ENCODE data around the gene SMIM41. TPM values are rescaled to one million over a fixed set of nuclear protein-coding genes. Genes with fewer than 3 reads are reported as not detected.
"Not testable (repeated sequence)": the region's sequence is repeated elsewhere in the genome, so short reads cannot be mapped to it uniquely, and the experiment has no call there.

The SMIM41 gene
- polyA plus RNA-seq, 1 donor from 2014 or later, result not detected

DNA sequence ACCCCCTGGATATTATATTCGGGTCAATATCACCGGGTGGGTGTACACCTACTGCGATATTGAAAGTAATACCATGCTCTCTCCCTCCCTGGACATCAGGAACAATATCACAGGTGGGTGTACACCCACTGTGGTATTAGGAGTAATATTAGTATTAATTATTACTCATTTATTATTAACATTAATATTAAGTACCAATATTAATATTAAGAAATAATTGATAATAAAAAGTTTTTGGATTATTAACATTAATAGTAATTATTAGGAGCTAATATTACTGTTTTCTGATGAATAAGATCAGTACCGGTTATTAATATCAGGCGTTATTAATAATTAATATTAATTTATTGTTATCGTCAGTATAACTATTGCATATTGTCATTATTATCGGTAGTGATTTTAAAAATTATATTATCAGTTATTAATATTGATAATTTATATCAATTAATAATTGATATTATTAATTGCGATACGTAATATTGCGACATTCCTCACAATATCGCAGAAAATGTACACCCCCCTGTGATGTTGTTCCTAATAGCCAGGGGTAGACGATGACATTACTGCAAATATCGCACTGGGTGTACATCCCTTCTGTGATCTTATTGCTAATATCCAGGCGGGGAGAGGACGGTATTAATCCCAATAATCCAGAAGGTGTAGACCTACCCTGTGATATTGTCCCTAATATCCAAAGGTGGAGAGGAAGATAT, 17.0 kb downstream of the SMIM41 start (continued):
- TF ChIP-seq SMC3 (conservative IDR thresholded peaks at IDR 0.05; ENCODE audit: poor library complexity) (no peak), EP300 (conservative IDR thresholded peaks at IDR 0.05; ENCODE audit: poor library complexity, severe bottlenecking) (no peak)

DNA sequence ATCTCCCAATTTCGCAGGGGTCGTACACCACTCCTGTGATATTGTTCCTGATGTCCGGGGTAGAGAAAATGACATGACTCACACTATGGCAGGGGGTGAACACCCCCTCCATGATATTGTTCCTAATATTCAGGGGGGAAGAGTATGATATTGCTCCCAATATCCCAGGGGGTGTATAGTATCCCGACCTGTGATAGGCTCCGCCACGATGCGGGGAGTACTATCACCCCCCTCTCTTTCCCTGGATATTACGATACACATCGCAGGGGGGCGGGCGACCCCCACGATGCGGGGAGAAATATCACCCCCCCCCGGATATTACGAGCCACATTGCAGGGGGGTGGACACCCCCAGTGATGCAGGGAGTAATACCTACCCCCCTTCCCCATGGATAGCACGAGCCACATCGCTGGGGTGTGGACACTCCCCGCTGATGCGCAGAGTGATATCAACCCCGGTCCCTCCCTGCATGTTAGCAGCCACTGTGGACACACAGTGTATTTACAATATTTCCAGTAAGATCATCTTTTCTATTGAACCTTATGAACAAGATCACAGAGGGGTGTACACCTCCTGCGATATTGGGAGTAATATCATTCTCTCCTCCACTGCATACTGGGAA, 17.7 kb downstream of the SMIM41 start:
- Histone ChIP-seq H3K9me3 (ENCODE audit: low read length) (no peaks in the 10 kb centered on the region), H2AFZ (ENCODE audit: low read depth, low read length) (no peak overlapping the region), H3K4me2 (ENCODE audit: low read length) (no peak overlapping the region), H3K4me3 (ENCODE audit: low read length) (no peak overlapping the region), H3K9ac (ENCODE audit: low read length) (no peak overlapping the region), H3K9me2 (ENCODE audit: insufficient read depth, low read length) (no peaks in the 10 kb centered on the region), H3F3A (ENCODE audit: insufficient read depth, low read length, poor library complexity, severe bottlenecking) (no peaks in the 10 kb centered on the region), H3K79me2 (replicated peaks; ENCODE audit: insufficient read depth, low read length) (no peaks in the 10 kb centered on the region), H3K27ac (ENCODE audit: low read length) (no peak overlapping the region), H3K27me3 (ENCODE audit: insufficient read depth, low read depth, low read length) (no peaks in the 10 kb centered on the region), H3K36me3 (ENCODE audit: insufficient read depth, low read length) (no peaks in the 10 kb centered on the region), H4K20me1 (ENCODE audit: insufficient read depth) (no peaks in the 10 kb centered on the region)
- TF ChIP-seq SMC3 (conservative IDR thresholded peaks at IDR 0.05; ENCODE audit: poor library complexity), result no peak
- no peak for TF ChIP-seq EZH2 (IDR thresholded peaks at IDR 0.05; ENCODE audit: borderline replicate concordance, insufficient read depth, low read length, poor library complexity, severe bottlenecking)
- TF ChIP-seq EP300 (conservative IDR thresholded peaks at IDR 0.05; ENCODE audit: poor library complexity, severe bottlenecking), result no peak
- no peak for TF ChIP-seq RAD21 (conservative IDR thresholded peaks at IDR 0.05)
- TF ChIP-seq MXI1 (conservative IDR thresholded peaks at IDR 0.05; ENCODE audit: poor library complexity, severe bottlenecking), result no peak
- no peak for TF ChIP-seq TAF1 (IDR thresholded peaks at IDR 0.05; ENCODE audit: low read depth)
- TF ChIP-seq, protein P1, sequence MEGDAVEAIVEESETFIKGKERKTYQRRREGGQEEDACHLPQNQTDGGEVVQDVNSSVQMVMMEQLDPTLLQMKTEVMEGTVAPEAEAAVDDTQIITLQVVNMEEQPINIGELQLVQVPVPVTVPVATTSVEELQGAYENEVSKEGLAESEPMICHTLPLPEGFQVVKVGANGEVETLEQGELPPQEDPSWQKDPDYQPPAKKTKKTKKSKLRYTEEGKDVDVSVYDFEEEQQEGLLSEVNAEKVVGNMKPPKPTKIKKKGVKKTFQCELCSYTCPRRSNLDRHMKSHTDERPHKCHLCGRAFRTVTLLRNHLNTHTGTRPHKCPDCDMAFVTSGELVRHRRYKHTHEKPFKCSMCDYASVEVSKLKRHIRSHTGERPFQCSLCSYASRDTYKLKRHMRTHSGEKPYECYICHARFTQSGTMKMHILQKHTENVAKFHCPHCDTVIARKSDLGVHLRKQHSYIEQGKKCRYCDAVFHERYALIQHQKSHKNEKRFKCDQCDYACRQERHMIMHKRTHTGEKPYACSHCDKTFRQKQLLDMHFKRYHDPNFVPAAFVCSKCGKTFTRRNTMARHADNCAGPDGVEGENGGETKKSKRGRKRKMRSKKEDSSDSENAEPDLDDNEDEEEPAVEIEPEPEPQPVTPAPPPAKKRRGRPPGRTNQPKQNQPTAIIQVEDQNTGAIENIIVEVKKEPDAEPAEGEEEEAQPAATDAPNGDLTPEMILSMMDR (IDR thresholded peaks at IDR 0.05; ENCODE audit: poor library complexity, severe bottlenecking), result no peak
- no peak for TF ChIP-seq POLR2AphosphoS5 (IDR thresholded peaks at IDR 0.05)
- TF ChIP-seq, protein P2, sequence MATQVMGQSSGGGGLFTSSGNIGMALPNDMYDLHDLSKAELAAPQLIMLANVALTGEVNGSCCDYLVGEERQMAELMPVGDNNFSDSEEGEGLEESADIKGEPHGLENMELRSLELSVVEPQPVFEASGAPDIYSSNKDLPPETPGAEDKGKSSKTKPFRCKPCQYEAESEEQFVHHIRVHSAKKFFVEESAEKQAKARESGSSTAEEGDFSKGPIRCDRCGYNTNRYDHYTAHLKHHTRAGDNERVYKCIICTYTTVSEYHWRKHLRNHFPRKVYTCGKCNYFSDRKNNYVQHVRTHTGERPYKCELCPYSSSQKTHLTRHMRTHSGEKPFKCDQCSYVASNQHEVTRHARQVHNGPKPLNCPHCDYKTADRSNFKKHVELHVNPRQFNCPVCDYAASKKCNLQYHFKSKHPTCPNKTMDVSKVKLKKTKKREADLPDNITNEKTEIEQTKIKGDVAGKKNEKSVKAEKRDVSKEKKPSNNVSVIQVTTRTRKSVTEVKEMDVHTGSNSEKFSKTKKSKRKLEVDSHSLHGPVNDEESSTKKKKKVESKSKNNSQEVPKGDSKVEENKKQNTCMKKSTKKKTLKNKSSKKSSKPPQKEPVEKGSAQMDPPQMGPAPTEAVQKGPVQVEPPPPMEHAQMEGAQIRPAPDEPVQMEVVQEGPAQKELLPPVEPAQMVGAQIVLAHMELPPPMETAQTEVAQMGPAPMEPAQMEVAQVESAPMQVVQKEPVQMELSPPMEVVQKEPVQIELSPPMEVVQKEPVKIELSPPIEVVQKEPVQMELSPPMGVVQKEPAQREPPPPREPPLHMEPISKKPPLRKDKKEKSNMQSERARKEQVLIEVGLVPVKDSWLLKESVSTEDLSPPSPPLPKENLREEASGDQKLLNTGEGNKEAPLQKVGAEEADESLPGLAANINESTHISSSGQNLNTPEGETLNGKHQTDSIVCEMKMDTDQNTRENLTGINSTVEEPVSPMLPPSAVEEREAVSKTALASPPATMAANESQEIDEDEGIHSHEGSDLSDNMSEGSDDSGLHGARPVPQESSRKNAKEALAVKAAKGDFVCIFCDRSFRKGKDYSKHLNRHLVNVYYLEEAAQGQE (IDR thresholded peaks at IDR 0.05; ENCODE audit: borderline replicate concordance), result no peak

DNA sequence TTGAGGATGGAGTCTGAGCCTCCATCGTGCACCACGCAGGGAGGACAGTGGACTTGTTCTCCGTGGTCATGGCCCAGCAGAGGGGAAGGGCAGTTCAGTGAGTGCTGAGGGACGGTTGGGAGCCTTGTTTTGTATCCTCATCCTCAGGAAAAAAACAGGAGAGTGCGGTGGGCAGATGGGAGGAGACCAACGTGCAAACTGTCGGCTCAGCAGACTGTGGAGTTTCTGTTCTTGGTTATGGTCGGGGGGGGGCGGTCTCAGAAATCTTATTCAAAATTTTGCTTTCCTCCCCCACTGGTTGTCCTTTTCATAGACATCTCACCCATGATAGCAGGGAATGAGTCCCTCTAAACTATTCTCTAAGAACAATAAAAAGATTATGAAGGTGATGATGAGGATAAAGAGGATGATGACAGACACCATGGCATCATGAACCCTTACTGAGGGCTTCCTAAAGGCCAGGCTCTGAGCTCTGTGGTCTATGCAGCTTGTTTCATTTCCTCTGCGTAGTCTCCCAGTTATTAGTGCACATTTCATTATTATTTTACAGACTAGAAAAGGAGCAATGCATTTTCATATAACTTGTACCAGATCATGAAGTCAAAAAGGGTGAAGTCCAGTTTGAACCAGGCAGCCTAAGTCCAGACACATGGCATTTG, 25.1 kb downstream of the SMIM41 start:
- H3F3A ChIP-seq (ENCODE audit: insufficient read depth, low read length, poor library complexity, severe bottlenecking); H3K79me2 ChIP-seq (replicated peaks; ENCODE audit: insufficient read depth, low read length); H2AFZ ChIP-seq (ENCODE audit: low read depth, low read length); H3K27me3 ChIP-seq (ENCODE audit: insufficient read depth, low read depth, low read length); H3K27ac ChIP-seq (ENCODE audit: low read length); H3K9me2 ChIP-seq (ENCODE audit: insufficient read depth, low read length); H3K4me3 ChIP-seq (ENCODE audit: low read length); H3K36me3 ChIP-seq (ENCODE audit: insufficient read depth, low read length); H3K9me3 ChIP-seq (ENCODE audit: low read length); H4K20me1 ChIP-seq (ENCODE audit: insufficient read depth); H3K4me2 ChIP-seq (ENCODE audit: low read length); H3K9ac ChIP-seq (ENCODE audit: low read length): not testable (repeated sequence)

DNA sequence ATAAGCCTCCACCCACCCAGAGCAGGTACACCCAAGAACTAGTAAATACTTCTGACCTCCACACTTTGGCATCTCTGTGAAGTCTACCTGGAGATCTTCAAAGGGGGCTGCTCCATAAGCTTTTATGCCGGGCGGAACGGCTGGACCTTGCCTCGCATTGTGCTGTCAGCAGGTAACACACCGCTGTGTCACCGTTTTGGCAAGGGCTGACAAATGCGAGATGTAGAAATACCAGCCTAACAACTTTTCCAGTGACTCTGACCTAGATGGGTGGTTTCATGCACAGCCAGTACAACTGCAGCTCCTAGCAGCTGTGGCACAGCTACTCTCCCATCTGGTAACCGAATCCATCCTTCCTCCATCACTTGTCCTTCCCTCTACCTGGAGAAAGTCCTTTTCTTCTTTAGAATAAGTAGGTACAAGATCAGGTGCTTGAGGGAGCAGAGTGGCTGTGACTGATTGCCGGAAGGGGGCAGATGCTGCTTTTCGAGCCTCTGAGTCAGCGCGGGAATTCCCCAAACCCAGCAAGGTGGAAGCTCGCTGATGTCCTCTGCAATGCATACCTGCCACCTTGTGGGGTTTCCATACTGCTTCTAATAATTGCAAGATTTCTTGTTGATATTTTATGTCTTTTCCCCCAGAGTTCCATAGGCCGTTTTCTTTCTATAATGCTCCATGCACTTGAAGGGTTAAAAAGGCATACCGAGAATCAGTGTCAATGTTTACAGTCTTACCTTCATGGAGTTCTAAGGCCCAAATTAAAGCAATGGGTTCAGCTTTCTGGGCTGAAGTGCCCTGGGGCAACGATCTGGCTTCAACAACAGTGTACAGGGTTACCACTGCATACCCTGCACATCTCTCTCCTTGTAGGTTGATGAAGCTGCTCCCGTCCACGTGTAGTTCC, 37.0 kb downstream of the SMIM41 start:
- H4K20me1 ChIP-seq (ENCODE audit: insufficient read depth); H3K36me3 ChIP-seq (ENCODE audit: insufficient read depth, low read length); H2AFZ ChIP-seq (ENCODE audit: low read depth, low read length); H3K27me3 ChIP-seq (ENCODE audit: insufficient read depth, low read depth, low read length); H3K4me3 ChIP-seq (ENCODE audit: low read length); H3K9ac ChIP-seq (ENCODE audit: low read length); H3K4me2 ChIP-seq (ENCODE audit: low read length); H3K79me2 ChIP-seq (replicated peaks; ENCODE audit: insufficient read depth, low read length); H3K9me3 ChIP-seq (ENCODE audit: low read length); H3K27ac ChIP-seq (ENCODE audit: low read length); H3K9me2 ChIP-seq (ENCODE audit: insufficient read depth, low read length); H3F3A ChIP-seq (ENCODE audit: insufficient read depth, low read length, poor library complexity, severe bottlenecking): not testable (repeated sequence)
